HCT116 (cell line): Measurements from ENCODE around the gene CAMK1D. TPM values are rescaled to one million over a fixed set of nuclear protein-coding genes. Genes with fewer than 3 reads are reported as not detected.

Source experiments
- ATAC-seq: fragments of 200-7000 bp; cut with Tn5 transposase; 2 replicates; pipeline ENCODE4 v1.9.1; 2020; ENCODE audit warnings: mild to moderate bottlenecking, moderate library complexity
- BruUV-seq: library from RNA; stranded (reverse); fragments of 400-500 nt; replicated peaks from 2 replicates; lab custom pipeline; 2021; lab: Mats Ljungman, UMichigan
- CTCF ChIA-PET: fragments of 300-600 bp; sonication (Branson Sonifier 250); formaldehyde crosslinking; loops from one replicate; lab custom pipeline; 2021; ENCODE audit warnings: antibody characterized with exemption; lab: Charles Lee
- POLR2A ChIA-PET: fragments of 300-600, 350-600 bp; sonication (Branson Sonifier 250); formaldehyde crosslinking; loops from one replicate; lab custom pipeline; 2021; ENCODE audit warnings: antibody characterized with exemption; lab: Charles Lee
- RAD21 ChIA-PET, 2 experiments: fragments of 300-600 bp; sonication (Branson Sonifier 250); formaldehyde crosslinking; loops; one replicate each; lab custom pipeline; 2023; ENCODE audit warnings: low total read pairs in 2 of 2; ENCODE audit not compliant: uncharacterized antibody in 2 of 2, unreplicated experiment in 2 of 2, low non-redundant PET in 1 of 2; lab: Charles Lee
- DNase-seq: peaks from one replicate; pipeline ENCODE4 v3.0.0-alpha.2; 2010; ENCODE audit warnings: low read depth, low spot score
- H2AFZ ChIP-seq: fragments of 200-600 bp; shearing (Covaris generic), sonication (generic); 2 replicates; pipeline ENCODE4 v1.6.1; 2017; ENCODE audit warnings: low read depth, mixed run types, mixed read lengths, antibody characterized with exemption, low read length; ENCODE audit not compliant: poor library complexity, severe bottlenecking
- H3K27ac ChIP-seq: 2 replicates; pipeline ENCODE4 v1.5.1; 2012; ENCODE audit warnings: low read depth, low read length
- H3K27me3 ChIP-seq: fragments of 200-600 bp; sonication (generic); 2 replicates; pipeline ENCODE4 v1.6.1; 2016; ENCODE audit warnings: mixed run types, low read length, mixed read lengths; ENCODE audit not compliant: insufficient read depth
- H3K36me3 ChIP-seq, 2 experiments: fragments of 200-500 bp in 1 of 2; fragments of 200-600 bp in 1 of 2; sonication (Bioruptor generic) in 1 of 2; sonication (generic) in 1 of 2; 2 replicates each; pipeline versions ENCODE4 v1.5.1 to v1.6.1; 2014 to 2016; ENCODE audit warnings: low read length in 2 of 2, inconsistent platforms in 1 of 2, mixed read lengths in 1 of 2, mixed run types in 1 of 2; ENCODE audit not compliant: insufficient read depth in 2 of 2, control insufficient read depth in 1 of 2
- H3K4me1 ChIP-seq, 2 experiments: fragments of 200-600 bp in 1 of 2; sonication (generic) in 1 of 2; 2 replicates each; pipeline versions ENCODE4 v1.5.1 to v1.6.1; 2012 to 2017; ENCODE audit warnings: low read length in 2 of 2, inconsistent platforms in 1 of 2, mild to moderate bottlenecking in 1 of 2, mixed read lengths in 1 of 2, mixed run types in 1 of 2, moderate library complexity in 1 of 2; ENCODE audit not compliant: insufficient read depth in 2 of 2, control insufficient read depth in 1 of 2
- H3K4me2 ChIP-seq: fragments of 200-600 bp; sonication (generic); 2 replicates; pipeline ENCODE4 v1.6.1; 2017; ENCODE audit warnings: mixed run types, low read length, mixed read lengths
- H3K4me3 ChIP-seq, 2 experiments: fragments of 200-600 bp in 1 of 2; sonication (generic) in 1 of 2; replicated peaks in 1 of 2; 2 replicates each; pipeline ENCODE4 v1.5.1; 2011 to 2016; ENCODE audit warnings: low read length in 2 of 2, control low read depth in 1 of 2, low read depth in 1 of 2, mild to moderate bottlenecking in 1 of 2, mixed read lengths in 1 of 2, mixed run types in 1 of 2
- H3K79me2 ChIP-seq: fragments of 200-600 bp; sonication (generic); 2 replicates; pipeline ENCODE4 v1.6.1; 2017; ENCODE audit warnings: mild to moderate bottlenecking, mixed run types, low read length, moderate library complexity, mixed read lengths; ENCODE audit not compliant: insufficient read depth
- H3K9ac ChIP-seq: fragments of 200-600 bp; sonication (generic); 2 replicates; pipeline ENCODE4 v1.6.1; 2016; ENCODE audit warnings: low read length, mixed read lengths
- H3K9me2 ChIP-seq: fragments of 200-600 bp; sonication (generic), shearing (Covaris generic); 2 replicates; pipeline ENCODE4 v1.6.1; 2017; ENCODE audit warnings: mixed run types, mild to moderate bottlenecking, moderate library complexity; ENCODE audit not compliant: insufficient read depth
- H3K9me3 ChIP-seq, 2 experiments: fragments of 200-500 bp in 1 of 2; fragments of 200-600 bp in 1 of 2; sonication (Bioruptor generic) in 1 of 2; sonication (generic) in 1 of 2; 2 replicates each; pipeline ENCODE4 v1.6.1; 2014 to 2017; ENCODE audit warnings: low read length in 2 of 2, mixed read lengths in 2 of 2, inconsistent platforms in 1 of 2, low read depth in 1 of 2, mild to moderate bottlenecking in 1 of 2, mixed run types in 1 of 2, moderate library complexity in 1 of 2; ENCODE audit not compliant: control insufficient read depth in 1 of 2, insufficient read depth in 1 of 2
- H4K20me1 ChIP-seq: fragments of 200-600 bp; sonication (generic), shearing (Covaris generic); 2 replicates; pipeline ENCODE4 v1.6.1; 2017; ENCODE audit warnings: mixed run types, mild to moderate bottlenecking, moderate library complexity; ENCODE audit not compliant: insufficient read depth
- ATF3 ChIP-seq: IDR thresholded peaks from 2 replicates; pipeline ENCODE4 v1.6.1; 2012
- CBX3 ChIP-seq: IDR thresholded peaks from 2 replicates; pipeline ENCODE4 v1.6.1; 2012; ENCODE audit warnings: low read depth
- EGR1 ChIP-seq: IDR thresholded peaks from 2 replicates; pipeline ENCODE4 v1.6.1; 2012; ENCODE audit warnings: low read depth
- ELF1 ChIP-seq: IDR thresholded peaks from 2 replicates; pipeline ENCODE4 v1.6.1; 2012; ENCODE audit warnings: low read depth, borderline replicate concordance
- EZH2phosphoT487 ChIP-seq: fragments of 200-600 bp; IDR thresholded peaks from 2 replicates; pipeline ENCODE4 v1.6.1; 2018; ENCODE audit warnings: antibody characterized with exemption, borderline replicate concordance
- POLR2A ChIP-seq: IDR thresholded peaks from 2 replicates; pipeline ENCODE4 v1.7.0; 2011; ENCODE audit warnings: borderline replicate concordance; ENCODE audit not compliant: insufficient read depth, insufficient read length; ENCODE audit errors: extremely low read depth
- RAD21 ChIP-seq: IDR thresholded peaks from 2 replicates; pipeline ENCODE4 v1.6.1; 2012; ENCODE audit warnings: low read depth, mild to moderate bottlenecking
- SIN3A ChIP-seq: IDR thresholded peaks from 2 replicates; pipeline ENCODE4 v1.6.1; 2012; ENCODE audit warnings: low read depth
- SP1 ChIP-seq: IDR thresholded peaks from 2 replicates; pipeline ENCODE4 v1.6.1; 2012; ENCODE audit warnings: low read depth
- SRF ChIP-seq: IDR thresholded peaks from 2 replicates; pipeline ENCODE4 v1.6.1; 2012; ENCODE audit warnings: low read depth
- YY1 ChIP-seq: IDR thresholded peaks from 2 replicates; pipeline ENCODE4 v1.6.1; 2011; ENCODE audit warnings: low read length, low read depth, moderate library complexity, mild to moderate bottlenecking; ENCODE audit not compliant: insufficient replicate concordance; ENCODE audit errors: extremely low read depth
- intact Hi-C: fragments of 100-400 bp; cut with micrococcal nuclease; formaldehyde crosslinking; loops from 2 replicates; pipeline ENCODE4 v1.10.0; 2022
- total RNA-seq: library from RNA; stranded (reverse); gene quantifications from one replicate; pipeline ENCODE4 v1.2.1, GENCODE V29; 2021; ENCODE audit not compliant: unreplicated experiment
- TF ChIP-seq, protein P1 (sequence below), 3 experiments: fragments of 200-600 bp in 1 of 3; sonication (generic) in 1 of 3; IDR thresholded peaks in 2 of 3; conservative IDR thresholded peaks in 1 of 3; 2 replicates each; pipeline ENCODE4 v1.5.1; 2012 to 2017; ENCODE audit warnings: low read depth in 2 of 3, low read length in 2 of 3, antibody characterized with exemption in 1 of 3, borderline replicate concordance in 1 of 3, control low read depth in 1 of 3, mild to moderate bottlenecking in 1 of 3, mixed read lengths in 1 of 3, mixed run types in 1 of 3, moderate library complexity in 1 of 3; ENCODE audit not compliant: insufficient read depth in 1 of 3
- TF ChIP-seq, protein P2 (sequence below): IDR thresholded peaks from 2 replicates; pipeline ENCODE4 v1.6.1; 2012

The CAMK1D gene
- total RNA-seq, 1 experiment from 2014 or later: 9.6 TPM

GRCh38 chr10:12380999-12381398 lies 31.7 kb downstream of the CAMK1D start:
- Histone ChIP-seq H4K20me1 (no peaks in the 10 kb centered on the region), H3K9ac (no peak overlapping the region), H3K79me2 (no peaks in the 10 kb centered on the region), H3K27me3 (no peaks in the 10 kb centered on the region), H3K4me2 (no peak overlapping the region), H3K27ac (no peak overlapping the region), H3K4me1 (no peaks in the 10 kb centered on the region), H3K9me2 (no peaks in the 10 kb centered on the region), H3K9me3 (no peaks in the 10 kb centered on the region), H3K4me3 (no peak overlapping the region), H2AFZ (no peak overlapping the region), H3K36me3 (no peaks in the 10 kb centered on the region)
- ChIA-PET CTCF (no interaction called here), POLR2A (no interaction called here), RAD21 (no interaction called here)
- DNase-seq (no peak), ATAC-seq (no peak)
- intact Hi-C loops: no loop called here
- TF ChIP-seq ELF1: no peak
- TF ChIP-seq EGR1: no peak
- no peak for TF ChIP-seq POLR2A
- TF ChIP-seq, protein P1, sequence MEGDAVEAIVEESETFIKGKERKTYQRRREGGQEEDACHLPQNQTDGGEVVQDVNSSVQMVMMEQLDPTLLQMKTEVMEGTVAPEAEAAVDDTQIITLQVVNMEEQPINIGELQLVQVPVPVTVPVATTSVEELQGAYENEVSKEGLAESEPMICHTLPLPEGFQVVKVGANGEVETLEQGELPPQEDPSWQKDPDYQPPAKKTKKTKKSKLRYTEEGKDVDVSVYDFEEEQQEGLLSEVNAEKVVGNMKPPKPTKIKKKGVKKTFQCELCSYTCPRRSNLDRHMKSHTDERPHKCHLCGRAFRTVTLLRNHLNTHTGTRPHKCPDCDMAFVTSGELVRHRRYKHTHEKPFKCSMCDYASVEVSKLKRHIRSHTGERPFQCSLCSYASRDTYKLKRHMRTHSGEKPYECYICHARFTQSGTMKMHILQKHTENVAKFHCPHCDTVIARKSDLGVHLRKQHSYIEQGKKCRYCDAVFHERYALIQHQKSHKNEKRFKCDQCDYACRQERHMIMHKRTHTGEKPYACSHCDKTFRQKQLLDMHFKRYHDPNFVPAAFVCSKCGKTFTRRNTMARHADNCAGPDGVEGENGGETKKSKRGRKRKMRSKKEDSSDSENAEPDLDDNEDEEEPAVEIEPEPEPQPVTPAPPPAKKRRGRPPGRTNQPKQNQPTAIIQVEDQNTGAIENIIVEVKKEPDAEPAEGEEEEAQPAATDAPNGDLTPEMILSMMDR (IDR thresholded peaks at IDR 0.05 in 2 of 3, conservative IDR thresholded peaks at IDR 0.05 in 1 of 3; ENCODE audit: borderline replicate concordance in 1 of 3, insufficient read depth in 1 of 3, low read depth in 2 of 3, low read length in 2 of 3): no peak
- no peak for TF ChIP-seq YY1
- no peak for TF ChIP-seq EZH2phosphoT487
- TF ChIP-seq ATF3: no peak
- no peak for TF ChIP-seq RAD21
- TF ChIP-seq, protein P2, sequence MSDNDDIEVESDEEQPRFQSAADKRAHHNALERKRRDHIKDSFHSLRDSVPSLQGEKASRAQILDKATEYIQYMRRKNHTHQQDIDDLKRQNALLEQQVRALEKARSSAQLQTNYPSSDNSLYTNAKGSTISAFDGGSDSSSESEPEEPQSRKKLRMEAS: no peak
- TF ChIP-seq SIN3A: no peak
- TF ChIP-seq CBX3: no peak
- no peak for TF ChIP-seq SP1
- TF ChIP-seq SRF: no peak
- BruUV-seq: no TSS peak
